PC-3 (cell line): ENCODE results near the gene HLCS. TPM values are rescaled to one million over a fixed set of nuclear protein-coding genes. Genes with fewer than 3 reads are reported as not detected.

ENCODE experiments used
- ATAC-seq: fragments of 200-7000 bp; cut with Tn5 transposase; 2 replicates; pipeline ENCODE4 v1.9.1; 2020; ENCODE audit warnings: mild to moderate bottlenecking, moderate library complexity
- BruUV-seq: library from RNA; stranded (reverse); fragments of 400-500 nt; replicated peaks from 2 replicates; lab custom pipeline; 2021; lab: Mats Ljungman, UMichigan
- CTCF ChIA-PET: fragments of 300-600 bp; sonication (Branson Sonifier 250); formaldehyde crosslinking; loops from one replicate; lab custom pipeline; 2022; ENCODE audit warnings: antibody characterized with exemption; lab: Charles Lee
- POLR2A ChIA-PET: fragments of 300-600 bp; sonication (Branson Sonifier 250); formaldehyde crosslinking; loops from one replicate; lab custom pipeline; 2022; ENCODE audit warnings: antibody characterized with exemption; ENCODE audit not compliant: unreplicated experiment; lab: Charles Lee
- DNase-seq: peaks from one replicate; pipeline ENCODE4 v3.0.0-alpha.2; 2015
- H2AFZ ChIP-seq: fragments of 300-600 bp; sonication (generic); 2 replicates; pipeline ENCODE4 v1.6.0; 2016; ENCODE audit warnings: antibody characterized with exemption, low read length
- H3F3A ChIP-seq: fragments of 300-600 bp; sonication (generic); one replicate; pipeline ENCODE4 v1.6.0; 2017; ENCODE audit warnings: antibody characterized with exemption, low read length, control low read depth, mild to moderate bottlenecking; ENCODE audit not compliant: unreplicated experiment
- H3K27ac ChIP-seq: fragments of 300-600 bp; sonication (generic); 2 replicates; pipeline ENCODE4 v1.5.1; 2016; ENCODE audit warnings: mild to moderate bottlenecking, low read length
- H3K27me3 ChIP-seq: fragments of 300-600 bp; sonication (generic); 2 replicates; pipeline ENCODE4 v1.6.1; 2016; ENCODE audit warnings: low read length, mixed read lengths
- H3K36me3 ChIP-seq: fragments of 300-600 bp; sonication (generic); 2 replicates; pipeline ENCODE4 v1.6.1; 2016; ENCODE audit warnings: low read depth, mixed run types, low read length, mixed read lengths
- H3K4me1 ChIP-seq: fragments of 300-600 bp; sonication (generic); 2 replicates; pipeline ENCODE4 v1.5.1; 2016; ENCODE audit warnings: low read length; ENCODE audit not compliant: insufficient read depth
- H3K4me2 ChIP-seq: fragments of 300-600 bp; sonication (generic); 2 replicates; pipeline ENCODE4 v1.6.0; 2016; ENCODE audit warnings: low read length
- H3K4me3 ChIP-seq: fragments of 300-600 bp; sonication (generic); 2 replicates; pipeline ENCODE4 v1.5.1; 2016; ENCODE audit warnings: mild to moderate bottlenecking, low read length, mixed read lengths
- H3K79me2 ChIP-seq: fragments of 300-600 bp; sonication (generic); 2 replicates; pipeline ENCODE4 v1.6.1; 2017; ENCODE audit warnings: low read length, mixed read lengths
- H3K9ac ChIP-seq: fragments of 300-600 bp; sonication (generic); 2 replicates; pipeline ENCODE4 v1.6.0; 2016; ENCODE audit warnings: mild to moderate bottlenecking, low read length
- H3K9me2 ChIP-seq: fragments of 300-600 bp; sonication (generic); replicated peaks from 2 replicates; pipeline ENCODE4 v1.6.1; 2016; ENCODE audit warnings: mixed run types, low read length, mixed read lengths
- H3K9me3 ChIP-seq: fragments of 300-600 bp; sonication (generic); 2 replicates; pipeline ENCODE4 v1.6.1; 2016; ENCODE audit warnings: low read length, mixed read lengths
- H4K20me1 ChIP-seq: fragments of 300-600 bp; sonication (generic); 2 replicates; pipeline ENCODE4 v1.6.1; 2016; ENCODE audit warnings: low read length, mixed read lengths
- CTCF ChIP-seq: fragments of 300-600 bp; sonication (generic); conservative IDR thresholded peaks from 2 replicates; pipeline ENCODE4 v1.5.1; 2017; ENCODE audit warnings: antibody characterized with exemption, low read depth, mild to moderate bottlenecking, low read length
- EZH2 ChIP-seq: fragments of 300-600 bp; sonication (generic); IDR thresholded peaks from one replicate; pipeline ENCODE4 v1.6.1; 2017; ENCODE audit warnings: antibody characterized with exemption, mild to moderate bottlenecking, low read length; ENCODE audit not compliant: unreplicated experiment
- EZH2phosphoT487 ChIP-seq: fragments of 300-600 bp; sonication (generic); IDR thresholded peaks from 2 replicates; pipeline ENCODE4 v1.6.1; 2018; ENCODE audit warnings: mild to moderate bottlenecking, antibody characterized with exemption, low read length, borderline replicate concordance
- intact Hi-C: fragments of 100-400 bp; cut with micrococcal nuclease; formaldehyde crosslinking; loops from 2 replicates; pipeline ENCODE4 v1.9.0; 2023
- total RNA-seq: library from RNA; depleted of rRNA; stranded (reverse); fragments of >200 nt; gene quantifications from 2 replicates; pipeline ENCODE4 v1.2.3, GENCODE V29; 2014

Gene HLCS
- total RNA-seq, 1 experiment from 2014 or later = 44.1 TPM

- ChIA-PET POLR2A (no interaction called here), CTCF (no interaction called here)
- Histone ChIP-seq H3F3A (no peaks in the 10 kb centered on the region), H3K4me2 (no peak overlapping the region), H3K4me3 (no peak overlapping the region), H3K79me2 (peaks cover 30% of the 10 kb centered on the region), H4K20me1 (no peaks in the 10 kb centered on the region), H2AFZ (no peak overlapping the region), H3K36me3 (peaks cover 10% of the 10 kb centered on the region; the same call in 1 of the 2 replicates), H3K9me3 (no peaks in the 10 kb centered on the region), H3K9me2 (no peaks in the 10 kb centered on the region), H3K4me1 (peaks cover 17% of the 10 kb centered on the region), H3K27me3 (no peaks in the 10 kb centered on the region), H3K27ac (no peak overlapping the region), H3K9ac (no peak overlapping the region)
- intact Hi-C loops = no loop called here
- BruUV-seq = no TSS peak
- DNase-seq (no peak), ATAC-seq (no peak)
- TF ChIP-seq EZH2phosphoT487 = no peak
- TF ChIP-seq CTCF = no peak
- TF ChIP-seq EZH2 = no peak
These were observed 4.2 kb downstream of the HLCS start for GRCh38 chr21:36962098-36962780.

DNA sequence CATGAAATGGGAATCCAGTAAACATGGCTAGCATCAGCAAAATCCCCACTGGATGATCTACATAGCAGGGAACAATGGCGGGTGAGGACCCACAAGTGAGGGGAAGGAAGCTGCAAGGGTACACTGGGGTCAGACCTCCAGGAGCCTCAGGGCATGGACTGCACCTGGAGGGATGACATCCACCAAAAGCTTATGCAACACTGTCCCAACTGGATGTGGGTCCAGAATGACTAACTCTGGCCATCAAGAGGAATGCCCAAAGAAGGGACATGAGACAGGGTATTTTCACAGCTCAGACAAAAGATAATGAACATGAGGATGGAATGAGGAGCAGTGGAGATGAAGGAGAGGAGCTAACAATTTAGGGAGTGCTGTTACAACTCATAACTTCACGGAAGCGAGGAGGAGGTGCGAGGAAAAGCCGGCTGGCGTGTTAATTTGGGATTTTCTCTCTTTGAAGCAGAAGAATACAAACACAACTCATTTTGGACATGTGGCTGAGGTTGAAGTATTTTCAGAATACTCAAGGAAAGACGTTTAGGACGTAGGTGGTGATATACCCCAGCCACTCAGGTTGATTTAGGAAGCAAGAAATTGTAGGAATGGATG lies 5.7 kb downstream of the HLCS start:
- no peak for DNase-seq
- Histone ChIP-seq H3K4me1 (peaks cover 11% of the 10 kb centered on the region), H4K20me1 (no peaks in the 10 kb centered on the region), H3F3A (no peaks in the 10 kb centered on the region), H3K9me3 (no peaks in the 10 kb centered on the region), H3K9me2 (no peaks in the 10 kb centered on the region), H2AFZ (no peak overlapping the region), H3K27me3 (no peaks in the 10 kb centered on the region), H3K79me2 (peaks cover 23% of the 10 kb centered on the region), H3K4me2 (no peak overlapping the region), H3K9ac (no peak overlapping the region), H3K36me3 (peaks cover 15% of the 10 kb centered on the region; the same call in 1 of the 2 replicates), H3K27ac (no peak overlapping the region), H3K4me3 (no peak overlapping the region)
- POLR2A ChIA-PET = no interaction called here
- TF ChIP-seq EZH2 (no peak), EZH2phosphoT487 (no peak), CTCF (no peak)
- BruUV-seq = no TSS peak
- intact Hi-C loops = no loop called here
- CTCF ChIA-PET = no interaction called here
- ATAC-seq = no peak
